Brain pericyte (primary cell): ENCODE results near the gene HNF1B.
"Not testable (repeated sequence)": the region's sequence is repeated elsewhere in the genome, so short reads cannot be mapped to it uniquely, and the experiment has no call there.

ENCODE experiments used
- DNase-seq: peaks from one replicate; pipeline ENCODE4 v3.0.0-alpha.2; 2012; ENCODE audit warnings: low read depth, low spot score

The HNF1B gene, protein sequence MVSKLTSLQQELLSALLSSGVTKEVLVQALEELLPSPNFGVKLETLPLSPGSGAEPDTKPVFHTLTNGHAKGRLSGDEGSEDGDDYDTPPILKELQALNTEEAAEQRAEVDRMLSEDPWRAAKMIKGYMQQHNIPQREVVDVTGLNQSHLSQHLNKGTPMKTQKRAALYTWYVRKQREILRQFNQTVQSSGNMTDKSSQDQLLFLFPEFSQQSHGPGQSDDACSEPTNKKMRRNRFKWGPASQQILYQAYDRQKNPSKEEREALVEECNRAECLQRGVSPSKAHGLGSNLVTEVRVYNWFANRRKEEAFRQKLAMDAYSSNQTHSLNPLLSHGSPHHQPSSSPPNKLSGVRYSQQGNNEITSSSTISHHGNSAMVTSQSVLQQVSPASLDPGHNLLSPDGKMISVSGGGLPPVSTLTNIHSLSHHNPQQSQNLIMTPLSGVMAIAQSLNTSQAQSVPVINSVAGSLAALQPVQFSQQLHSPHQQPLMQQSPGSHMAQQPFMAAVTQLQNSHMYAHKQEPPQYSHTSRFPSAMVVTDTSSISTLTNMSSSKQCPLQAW

GRCh38 chr17:37744961-37745800 is at the start of gene HNF1B:
TSS of gene HNF1B (minus strand) at chr17:37745059. CDS start at chr17:37744884, 175 bp downstream.
- no peak for DNase-seq

DNA sequence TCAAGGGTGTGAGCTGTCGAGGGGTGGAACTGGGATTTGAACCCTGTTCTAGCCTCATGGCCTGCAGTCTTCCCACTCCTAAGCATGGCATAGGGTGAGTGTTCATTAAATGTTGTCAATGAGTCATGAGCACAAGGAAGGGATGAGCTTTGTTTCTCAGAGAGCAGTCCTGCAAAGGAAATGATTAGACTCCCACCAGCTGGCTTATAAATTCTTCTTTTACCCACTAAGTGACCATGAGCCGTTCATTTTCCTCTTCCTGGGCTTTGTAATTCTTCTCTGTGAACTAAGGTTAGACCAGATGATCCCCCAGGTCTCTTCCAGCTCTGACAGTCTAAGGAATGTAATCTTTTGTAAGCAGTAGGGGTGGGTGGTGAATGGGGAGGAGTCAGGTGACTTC is 47.9 kb upstream of the HNF1B start:
- DNase-seq = no peak

DNA sequence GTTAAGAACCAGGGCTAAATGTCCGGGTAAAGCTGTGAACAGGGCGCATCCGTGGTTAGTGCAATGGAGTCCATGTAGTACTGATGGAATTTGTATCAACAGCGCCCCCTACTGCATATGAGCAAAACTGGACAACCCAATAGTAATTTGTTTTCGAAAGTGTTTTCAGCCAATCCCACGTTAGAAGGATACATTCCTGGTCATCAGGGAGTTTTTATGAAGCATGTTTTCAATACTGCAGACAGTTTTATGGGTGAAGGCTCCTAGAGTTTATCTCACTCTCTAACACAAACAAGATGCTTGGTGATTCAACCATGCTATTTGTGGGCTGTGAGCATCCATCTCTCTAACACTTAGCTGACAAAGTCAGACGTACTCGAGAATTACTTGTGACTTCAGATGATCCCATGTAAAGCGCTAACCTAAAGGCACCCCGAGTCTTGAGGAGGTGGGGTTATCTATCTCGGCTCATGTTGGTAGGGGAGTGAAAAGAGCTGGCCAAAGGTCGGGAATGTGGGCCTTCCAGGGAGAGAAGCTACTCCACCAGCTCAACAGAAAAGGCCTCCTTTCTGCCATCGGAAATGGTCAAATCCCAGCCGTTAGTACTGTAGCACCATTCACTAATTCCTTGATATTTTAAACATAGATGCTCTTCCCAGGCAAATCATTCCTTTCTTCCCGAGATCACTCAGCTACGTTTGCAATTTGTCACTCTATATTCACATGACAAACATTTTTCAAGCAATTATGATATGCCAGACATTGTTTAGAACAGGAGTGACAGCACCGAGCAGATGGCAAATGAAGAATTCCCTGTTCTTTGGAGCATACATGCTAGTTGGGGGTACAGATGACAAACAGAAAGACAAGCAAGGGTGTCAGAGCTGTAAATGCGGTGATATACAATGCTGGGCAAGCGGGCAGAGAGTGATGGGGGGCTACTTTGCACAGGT is 46.9 kb upstream of the HNF1B start:
- DNase-seq = no peak

DNA sequence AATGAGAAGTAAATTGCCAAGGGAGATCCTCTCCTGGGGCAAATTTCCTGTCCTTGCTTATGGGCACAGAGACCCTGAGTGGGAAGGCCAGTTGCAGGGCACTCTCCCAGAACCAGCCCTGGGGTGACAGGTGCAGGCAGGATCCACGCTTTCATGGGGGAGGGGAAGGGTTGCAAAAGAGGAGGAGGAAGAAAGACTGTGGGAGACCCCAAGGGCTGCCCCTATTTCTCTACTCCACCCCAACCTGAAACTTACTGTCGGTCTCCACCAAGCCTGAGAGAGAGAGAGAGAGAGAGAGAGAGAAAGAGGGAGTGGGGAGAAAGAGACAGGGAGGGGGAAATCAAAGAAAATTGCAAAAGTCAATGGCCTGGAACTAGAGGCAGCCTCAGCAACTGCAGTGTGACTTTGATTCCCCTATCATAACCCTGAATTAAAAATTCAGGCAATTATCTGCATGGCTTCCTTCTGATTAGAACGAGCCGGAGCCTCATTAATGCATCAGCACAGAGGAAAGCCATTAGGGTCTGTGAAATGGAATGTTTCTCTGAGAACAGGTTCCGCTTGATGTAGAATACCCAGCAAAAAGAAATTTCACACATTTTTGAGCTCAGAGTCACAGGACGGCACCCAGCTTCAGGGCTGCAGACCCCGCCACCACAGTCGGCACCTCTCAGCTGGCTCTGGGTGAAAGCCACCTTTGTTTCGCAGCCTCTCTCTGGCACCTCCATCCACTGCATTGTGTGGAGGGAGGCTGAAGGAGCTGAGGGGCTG is 45.1 kb upstream of the HNF1B start:
- no peak for DNase-seq

- DNase-seq = no peak
Measured at GRCh38 chr17:37789021-37789565, 44.2 kb upstream of the HNF1B start.

DNA sequence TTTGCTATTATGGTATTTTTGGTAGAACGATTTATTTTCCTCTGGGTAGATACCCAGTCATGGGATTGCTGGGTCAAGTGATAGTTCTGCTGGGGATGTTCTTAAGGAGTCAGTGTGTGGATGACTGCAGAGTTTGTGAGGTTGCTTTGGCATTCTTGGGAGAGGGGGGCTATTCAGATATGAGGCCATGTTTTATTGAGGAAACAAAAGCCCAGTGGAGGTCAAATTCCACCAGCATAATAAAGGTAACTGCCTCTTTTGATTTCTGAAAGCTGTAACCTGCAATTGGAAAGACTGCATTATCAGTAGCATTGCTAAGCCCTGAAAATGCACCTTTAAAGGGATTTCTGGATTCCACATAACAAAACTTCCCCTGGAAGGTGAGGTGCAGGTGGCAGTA is 43.7 kb upstream of the HNF1B start:
- no peak for DNase-seq

GRCh38 chr17:37787055-37787757 is 42.3 kb upstream of the HNF1B start:
- DNase-seq = no peak

GRCh38 chr17:37786481-37786880 is 41.6 kb upstream of the HNF1B start:
- no peak for DNase-seq

GRCh38 chr17:37782460-37782859 is 37.6 kb upstream of the HNF1B start:
- DNase-seq = not testable (repeated sequence)

DNA sequence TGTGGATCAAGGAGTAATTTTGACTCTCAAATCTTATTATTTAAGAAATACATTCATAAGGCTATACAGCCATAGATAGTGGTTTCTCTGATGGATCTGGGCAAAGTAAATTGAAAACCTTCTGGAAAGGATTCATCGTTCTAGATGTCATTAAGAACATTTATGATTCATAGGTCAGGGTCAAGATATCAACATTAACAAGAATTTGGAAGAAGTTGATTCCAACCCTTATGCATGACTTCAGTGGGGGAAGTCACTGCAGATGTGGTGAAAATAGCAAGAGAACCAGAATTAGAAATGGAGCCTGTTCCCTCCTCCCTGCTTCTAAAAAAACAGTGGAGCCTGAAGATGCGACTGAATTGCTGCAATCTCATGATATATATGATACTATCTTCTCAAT is 36.6 kb upstream of the HNF1B start:
- no peak for DNase-seq

GRCh38 chr17:37779554-37779953 is 34.7 kb upstream of the HNF1B start:
- no peak for DNase-seq

- DNase-seq = no peak
Measured at GRCh38 chr17:37774504-37774903, 29.6 kb upstream of the HNF1B start.

- no peak for DNase-seq
Measured at GRCh38 chr17:37772982-37773381, 28.1 kb upstream of the HNF1B start.

- peak; percentile 17 for DNase-seq
Measured at GRCh38 chr17:37770631-37771518, 26.0 kb upstream of the HNF1B start.

GRCh38 chr17:37769050-37769449 is 24.2 kb upstream of the HNF1B start:
- DNase-seq = no peak

DNA sequence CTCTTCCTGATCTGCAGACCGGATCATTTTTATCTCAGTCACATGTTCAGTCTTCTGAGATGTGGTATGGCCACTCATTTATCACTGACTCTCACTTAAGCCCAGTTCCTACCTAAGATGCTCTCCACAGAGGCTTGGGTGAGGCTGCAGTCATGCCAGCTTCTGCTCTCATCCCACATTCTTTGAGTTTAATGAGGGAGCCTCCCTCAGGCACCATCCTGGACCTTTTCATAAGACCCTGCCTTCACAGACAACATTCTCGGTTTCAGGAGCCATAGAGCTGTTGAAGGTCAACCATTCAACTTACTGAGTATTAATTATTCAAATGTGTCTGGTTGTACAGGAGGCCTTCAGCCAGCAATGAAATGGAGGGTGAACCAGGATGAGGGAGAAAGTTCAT is 23.6 kb upstream of the HNF1B start:
- DNase-seq = no peak

DNA sequence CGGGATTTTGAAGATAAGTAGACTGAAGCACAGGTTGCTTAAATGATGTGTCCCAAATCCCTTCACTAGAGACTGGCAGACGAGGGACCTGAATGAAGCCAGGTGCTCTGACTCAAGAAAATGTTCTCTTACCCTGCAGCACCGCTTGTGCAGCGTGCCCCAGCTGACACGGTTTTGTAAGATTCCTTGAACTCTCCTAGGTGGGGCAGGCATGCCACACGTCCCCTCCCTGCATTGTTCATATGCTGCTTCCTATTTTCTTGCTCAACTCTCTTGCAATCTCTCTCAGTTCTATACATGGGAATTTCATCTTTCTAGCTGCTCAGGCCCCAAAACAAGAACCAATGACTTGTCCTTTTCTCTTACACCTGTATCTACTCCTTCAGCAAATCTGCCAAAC is 22.1 kb upstream of the HNF1B start:
- DNase-seq = no peak

- no peak for DNase-seq
Measured at GRCh38 chr17:37764383-37764782, 19.5 kb upstream of the HNF1B start.

DNA sequence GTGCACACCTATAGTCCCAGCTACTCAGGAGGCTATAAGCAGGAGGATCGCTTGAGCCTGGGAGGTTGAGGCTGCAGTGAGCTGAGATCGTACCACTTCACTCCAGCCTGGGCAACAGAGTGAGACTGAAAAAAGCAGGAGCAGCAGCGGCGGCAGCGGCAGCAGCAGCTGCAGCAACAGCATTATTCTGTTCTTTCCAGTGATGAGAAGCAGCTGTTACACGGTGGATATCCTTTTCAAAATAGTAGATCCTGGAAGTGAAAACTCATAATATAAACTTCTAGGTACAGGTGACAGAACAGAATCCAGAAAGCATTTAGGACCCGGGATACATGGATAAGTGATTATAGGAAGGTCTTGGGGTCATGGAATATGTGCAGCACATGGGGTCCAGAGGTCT is 17.8 kb upstream of the HNF1B start:
- DNase-seq = no peak
